Measurements from ENCODE around the gene PRRT2. TPM values are rescaled to one million over a fixed set of nuclear protein-coding genes. Genes with fewer than 3 reads are reported as not detected.
"Not testable (repeated sequence)": the region's sequence is repeated elsewhere in the genome, so short reads cannot be mapped to it uniquely, and the experiment has no call there.

The PRRT2 gene
- total RNA-seq, 2 experiments from 2014 or later, result 1.5 to 2.0 TPM

DNA sequence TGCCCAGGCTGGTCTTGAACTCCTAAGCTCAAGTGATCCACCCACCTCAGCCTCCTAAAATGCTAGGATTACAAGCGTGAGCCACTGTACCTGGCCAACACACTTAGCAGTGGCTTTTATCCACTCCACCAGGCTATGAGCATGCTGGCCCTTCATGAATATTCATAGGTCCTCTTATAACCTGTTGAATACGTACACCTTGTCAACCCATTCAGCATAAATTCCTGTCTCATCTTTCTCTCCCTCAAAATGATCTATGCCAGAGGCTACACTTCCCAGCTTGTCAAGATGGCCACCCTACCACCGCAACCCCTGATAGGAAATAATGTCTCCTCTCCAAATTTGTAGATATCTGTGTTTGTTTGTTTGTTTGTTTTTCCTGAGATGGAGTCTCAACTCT, 44.9 kb upstream of the PRRT2 start:
- Mint-ChIP-seq H3K27me3 (no peaks in the 10 kb centered on the region), H3K4me1 (ENCODE audit: low read depth) (peaks cover 6% of the 10 kb centered on the region), H3K36me3 (ENCODE audit: low read depth) (no peaks in the 10 kb centered on the region), H3K4me3 (no peak overlapping the region), H3K9me3 (no peaks in the 10 kb centered on the region), H3K27ac (no peak overlapping the region)
- no peak for TF ChIP-seq CTCF (IDR thresholded peaks at IDR 0.05)
- ChIA-PET CTCF (interaction anchor here (1.1 to 3.0 kb wide), 2 partner anchors 10 to 18 kb away, joined by 3 to 13 read pairs; no protein-coding TSS in a partner anchor), POLR2A (no interaction called here)
- ATAC-seq, result no peak
- DNase-seq, result no peak
- intact Hi-C loops (cut with micrococcal nuclease), result no loop called here

GRCh38 chr16:29769507-29769906, 42.5 kb upstream of the PRRT2 start:
- ATAC-seq (no peak), DNase-seq (no peak)
- H3K9me3 Mint-ChIP-seq, result no peaks in the 10 kb centered on the region

DNA sequence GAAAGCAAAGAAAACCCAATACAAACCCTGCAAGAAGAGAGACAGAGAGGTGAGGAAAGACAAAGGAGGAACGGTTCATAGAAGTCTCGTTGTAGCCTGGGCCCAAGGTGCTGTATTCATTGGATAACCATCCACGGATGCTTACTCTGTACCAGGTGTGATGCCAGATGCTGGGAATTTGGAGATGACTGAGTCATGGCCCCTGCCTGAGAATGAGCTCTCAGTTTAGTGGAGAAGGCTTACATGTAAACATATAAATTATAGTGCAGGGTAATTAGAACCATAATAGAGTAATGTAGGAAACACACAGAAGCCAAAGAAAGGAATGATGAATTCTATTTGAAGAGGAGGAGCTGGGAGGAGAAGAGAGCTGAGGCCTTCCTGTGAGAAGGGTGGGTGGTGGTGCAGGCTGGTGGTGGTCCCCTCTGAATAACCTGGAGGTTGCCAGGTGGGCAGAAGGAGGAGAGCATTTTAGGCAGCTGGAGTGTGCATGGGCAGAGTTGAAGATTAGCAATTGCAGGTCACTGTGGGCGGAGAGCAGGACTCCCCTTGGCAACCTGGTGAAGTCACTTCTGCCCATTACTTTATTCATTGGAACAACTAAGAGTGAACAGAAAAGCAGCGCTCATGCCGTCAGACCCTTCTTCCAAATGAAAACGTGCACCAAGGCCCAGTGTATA, 41.6 kb upstream of the PRRT2 start:
- POLR2A ChIA-PET, result interaction anchor here (1.4 kb wide), 1 partner anchor 24 kb away, joined by 3 read pairs; no protein-coding TSS in a partner anchor
- H3K4me3 Mint-ChIP-seq, result no peak overlapping the region
- H3K27ac Mint-ChIP-seq, result no peak overlapping the region
- DNase-seq (no peak), ATAC-seq (no peak)
- no peaks in the 10 kb centered on the region for H3K36me3 Mint-ChIP-seq (ENCODE audit: low read depth)
- no peak for TF ChIP-seq CTCF (IDR thresholded peaks at IDR 0.05)
- intact Hi-C loops (cut with micrococcal nuclease), result no loop called here
- H3K4me1 Mint-ChIP-seq (ENCODE audit: low read depth), result peaks cover 12% of the 10 kb centered on the region
- no peaks in the 10 kb centered on the region for H3K27me3 Mint-ChIP-seq
- CTCF ChIA-PET, result interaction anchor here (0.8 to 1.4 kb wide), 3 partner anchors 11 to 78 kb away, joined by 3 to 5 read pairs (median 3); no protein-coding TSS in a partner anchor
- H3K9me3 Mint-ChIP-seq, result no peaks in the 10 kb centered on the region

More at GRCh38 chr16:29769507-29769906, 42.5 kb upstream of the PRRT2 start:
- no peak for TF ChIP-seq CTCF (IDR thresholded peaks at IDR 0.05)
- Mint-ChIP-seq H3K27ac (no peak overlapping the region), H3K36me3 (ENCODE audit: low read depth) (no peaks in the 10 kb centered on the region), H3K4me1 (ENCODE audit: low read depth) (peaks cover 12% of the 10 kb centered on the region), H3K27me3 (no peaks in the 10 kb centered on the region), H3K4me3 (no peak overlapping the region)
- POLR2A ChIA-PET, result interaction anchor here (0.7 kb wide), 1 partner anchor 78 kb away, joined by 3 read pairs; no protein-coding TSS in a partner anchor
- intact Hi-C loops (cut with micrococcal nuclease), result no loop called here
- CTCF ChIA-PET, result interaction anchor here (0.8 to 3.0 kb wide), 4 partner anchors 10 to 78 kb away, joined by 3 to 13 read pairs (median 4); no protein-coding TSS in a partner anchor

DNA sequence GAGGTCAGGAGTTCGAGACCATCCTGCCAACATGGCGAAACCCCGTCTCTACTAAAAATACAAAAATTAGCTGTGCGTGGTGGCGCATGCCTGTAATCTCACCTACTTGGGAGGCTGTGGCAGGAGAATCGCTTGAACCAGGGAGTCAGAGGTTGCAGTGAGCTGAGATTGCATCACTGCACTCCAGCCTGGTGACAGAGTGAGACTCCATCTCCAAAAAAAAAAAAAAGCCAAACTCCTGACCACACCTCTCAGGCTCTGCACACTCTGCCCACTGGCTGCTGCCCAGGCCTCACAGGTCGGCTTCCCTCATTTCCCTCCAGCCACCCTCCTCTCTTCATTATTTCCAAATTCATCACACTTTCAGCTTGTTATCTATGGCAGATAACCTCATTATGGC, 39.7 kb upstream of the PRRT2 start:
- H3K4me1 Mint-ChIP-seq (ENCODE audit: low read depth), result peaks cover 15% of the 10 kb centered on the region
- H3K27ac Mint-ChIP-seq; DNase-seq; POLR2A ChIA-PET; ATAC-seq; H3K4me3 Mint-ChIP-seq; intact Hi-C loops (cut with micrococcal nuclease); H3K36me3 Mint-ChIP-seq (ENCODE audit: low read depth); H3K27me3 Mint-ChIP-seq; H3K9me3 Mint-ChIP-seq: not testable (repeated sequence)
- CTCF ChIA-PET, result interaction anchor here (1.4 to 2.8 kb wide), 2 partner anchors 12 to 81 kb away, joined by 3 to 10 read pairs; no protein-coding TSS in a partner anchor

DNA sequence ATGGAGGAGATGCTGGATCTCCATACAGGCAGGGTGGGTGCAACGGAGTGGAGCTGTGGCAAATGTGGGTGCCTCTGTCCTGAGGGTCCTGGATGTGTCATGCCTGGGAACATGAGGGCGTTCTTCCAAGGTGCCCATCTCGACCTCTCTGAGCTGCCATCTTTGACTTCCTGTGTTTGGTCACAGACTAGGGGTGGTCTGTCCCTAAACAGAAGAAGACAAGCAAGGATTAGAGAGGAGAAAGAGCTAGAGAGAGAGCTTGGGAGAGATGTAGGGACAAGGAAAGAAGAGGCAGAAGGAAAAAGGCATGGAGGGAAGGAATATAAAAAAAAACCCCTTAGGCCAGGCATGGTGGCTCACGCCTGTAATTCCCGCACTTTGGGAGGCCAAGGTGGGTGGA, 37.3 kb upstream of the PRRT2 start:
- POLR2A ChIA-PET, result no interaction called here

More for the DNA sequence above, 37.3 kb upstream of the PRRT2 start:
- DNase-seq (no peak), ATAC-seq (no peak)
- Mint-ChIP-seq H3K4me3 (no peak overlapping the region), H3K27ac (no peak overlapping the region), H3K4me1 (ENCODE audit: low read depth) (peaks cover 15% of the 10 kb centered on the region), H3K27me3 (no peaks in the 10 kb centered on the region), H3K9me3 (no peaks in the 10 kb centered on the region), H3K36me3 (ENCODE audit: low read depth) (no peaks in the 10 kb centered on the region)
- no peak for TF ChIP-seq CTCF (IDR thresholded peaks at IDR 0.05)
- intact Hi-C loops (cut with micrococcal nuclease), result no loop called here
- CTCF ChIA-PET, result interaction anchor here (1.4 to 2.8 kb wide), 2 partner anchors 10 to 74 kb away, joined by 4 to 10 read pairs; no protein-coding TSS in a partner anchor
